DMS79 (cell line): ENCODE measurements around the gene EGFL8.
A peak's percentile ranks its signal among the peaks of the same experiment; 100 is the strongest.

Experiments used
- DNase-seq: peaks from one replicate; lab custom pipeline; 2025; lab: John Stamatoyannopoulos, UW

Gene EGFL8

DNA sequence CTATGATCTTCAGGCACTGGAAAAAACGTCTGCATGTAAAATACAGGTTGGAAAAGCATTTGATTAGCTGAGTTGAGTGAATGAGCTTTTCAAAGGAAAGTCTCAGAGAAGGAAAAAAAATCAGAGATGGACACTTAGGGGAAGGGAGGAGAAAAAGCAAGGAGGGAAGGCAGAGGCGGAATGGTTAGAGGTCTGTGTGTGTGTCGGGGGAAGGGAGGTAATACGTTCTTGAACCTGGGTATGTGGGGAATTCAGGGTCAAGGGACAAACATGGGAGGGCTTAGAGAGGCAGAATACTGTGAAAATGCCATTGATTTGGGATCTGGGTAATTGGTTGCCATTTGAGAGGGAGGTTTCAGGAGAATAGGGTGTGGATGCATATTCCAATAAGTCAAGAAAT is 17.7 kb upstream of the EGFL8 start:
- no peak for DNase-seq

DNA sequence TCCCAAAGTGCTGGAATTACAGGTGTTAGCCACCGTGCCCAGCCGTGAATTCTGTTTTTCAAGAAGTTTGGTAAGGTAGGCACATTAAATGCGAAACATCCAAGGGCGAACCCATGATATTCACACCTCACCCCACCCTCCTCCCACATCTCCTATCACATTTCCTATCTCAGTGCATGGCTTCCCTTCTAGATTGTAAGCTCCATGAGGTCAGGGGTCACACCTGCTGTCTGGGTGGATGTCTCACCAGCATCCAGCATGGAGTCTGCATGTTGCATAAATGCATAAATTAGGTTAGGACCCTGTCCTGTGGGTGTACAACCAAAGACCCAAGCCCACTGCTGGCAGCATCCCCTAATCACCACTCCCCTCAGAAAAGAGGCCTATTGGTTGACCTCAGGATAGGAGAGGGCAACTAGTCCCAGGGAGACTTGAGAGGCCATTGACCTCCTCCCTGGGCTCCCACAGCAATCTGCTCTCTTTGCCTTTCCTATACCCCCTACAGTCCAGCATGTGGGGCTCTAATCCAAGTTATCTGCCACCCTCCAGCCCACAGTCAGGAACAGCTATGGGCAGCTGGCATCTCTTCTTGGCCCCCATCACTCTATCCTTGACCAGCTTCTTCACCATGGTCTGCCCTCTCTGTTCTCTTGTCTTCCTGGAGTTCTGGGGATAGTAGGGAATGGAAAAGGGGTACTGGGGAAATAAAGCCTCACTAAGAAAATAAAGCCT is 16.8 kb upstream of the EGFL8 start:
- no peak for DNase-seq

DNA sequence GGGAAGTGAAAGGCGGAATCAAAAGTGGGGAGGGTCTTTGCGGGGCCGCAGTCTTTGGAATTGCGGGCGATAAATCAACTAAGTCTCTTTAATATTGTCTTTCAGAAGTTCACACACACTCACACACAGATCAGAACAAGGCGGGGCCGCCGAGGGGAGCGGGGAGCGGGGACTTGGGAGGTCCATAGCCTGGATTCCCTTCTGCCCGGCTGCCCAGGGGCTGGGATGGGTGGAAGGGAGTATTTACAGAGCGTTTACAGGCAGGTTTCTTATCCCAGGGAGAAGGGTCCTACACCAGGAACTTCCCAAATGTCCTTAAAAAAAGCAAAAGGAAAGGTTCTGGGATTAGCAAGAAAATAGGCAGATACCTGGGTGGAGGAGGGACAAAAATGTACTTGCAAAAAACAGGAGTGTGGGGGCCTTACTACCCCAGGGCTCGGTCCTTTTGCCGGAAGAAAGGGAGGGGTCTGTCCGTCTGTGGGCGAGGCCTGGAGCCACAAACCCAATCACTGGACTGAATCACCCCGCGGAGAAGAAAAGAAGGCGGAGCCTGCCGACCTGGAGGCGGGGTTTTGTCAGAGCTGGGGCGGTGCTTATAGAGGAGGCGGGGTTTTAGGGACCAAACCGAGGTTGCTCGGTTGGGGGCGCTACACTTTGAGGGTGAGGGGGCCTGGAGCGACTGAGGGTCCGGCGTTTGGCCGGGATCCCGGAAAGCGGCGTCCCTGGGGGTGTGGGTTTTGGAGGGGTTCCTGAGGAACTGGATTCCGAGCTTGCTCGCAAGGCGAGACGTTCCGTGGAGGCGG is 15.9 kb upstream of the EGFL8 start:
- no peak for DNase-seq

DNA sequence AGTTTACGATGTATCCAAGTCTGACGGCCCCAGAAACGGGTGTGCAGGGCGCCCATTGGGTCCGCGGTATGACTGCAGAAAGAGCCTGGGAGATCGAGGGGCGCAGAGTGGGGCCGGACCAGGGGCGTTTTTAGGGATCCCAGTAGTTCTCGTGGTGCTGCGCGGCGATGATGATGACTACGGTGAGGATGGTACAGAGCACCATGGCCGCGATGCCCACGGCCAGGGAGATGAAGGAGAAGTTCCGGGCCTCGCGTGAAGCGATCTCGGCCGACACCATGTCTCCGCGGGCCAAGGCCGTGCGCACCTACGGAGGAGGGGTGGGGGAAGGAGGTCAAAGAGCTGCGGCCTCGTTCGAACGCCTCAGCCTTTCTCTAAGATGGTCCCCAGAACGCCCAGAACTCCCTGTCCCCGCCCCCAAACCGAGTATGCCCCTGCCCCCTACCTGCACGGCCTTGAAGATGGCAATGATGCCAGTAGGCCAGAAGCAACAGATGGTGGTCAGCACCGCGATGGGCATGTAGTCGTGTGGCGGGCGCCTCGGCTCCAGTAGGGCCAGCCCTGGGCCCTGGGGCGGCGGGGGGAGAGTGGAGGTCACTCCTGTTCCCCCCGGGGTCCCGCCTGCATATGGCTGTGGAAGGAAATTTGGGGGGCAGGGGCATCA is 15.2 kb upstream of the EGFL8 start:
- no peak for DNase-seq

DNA sequence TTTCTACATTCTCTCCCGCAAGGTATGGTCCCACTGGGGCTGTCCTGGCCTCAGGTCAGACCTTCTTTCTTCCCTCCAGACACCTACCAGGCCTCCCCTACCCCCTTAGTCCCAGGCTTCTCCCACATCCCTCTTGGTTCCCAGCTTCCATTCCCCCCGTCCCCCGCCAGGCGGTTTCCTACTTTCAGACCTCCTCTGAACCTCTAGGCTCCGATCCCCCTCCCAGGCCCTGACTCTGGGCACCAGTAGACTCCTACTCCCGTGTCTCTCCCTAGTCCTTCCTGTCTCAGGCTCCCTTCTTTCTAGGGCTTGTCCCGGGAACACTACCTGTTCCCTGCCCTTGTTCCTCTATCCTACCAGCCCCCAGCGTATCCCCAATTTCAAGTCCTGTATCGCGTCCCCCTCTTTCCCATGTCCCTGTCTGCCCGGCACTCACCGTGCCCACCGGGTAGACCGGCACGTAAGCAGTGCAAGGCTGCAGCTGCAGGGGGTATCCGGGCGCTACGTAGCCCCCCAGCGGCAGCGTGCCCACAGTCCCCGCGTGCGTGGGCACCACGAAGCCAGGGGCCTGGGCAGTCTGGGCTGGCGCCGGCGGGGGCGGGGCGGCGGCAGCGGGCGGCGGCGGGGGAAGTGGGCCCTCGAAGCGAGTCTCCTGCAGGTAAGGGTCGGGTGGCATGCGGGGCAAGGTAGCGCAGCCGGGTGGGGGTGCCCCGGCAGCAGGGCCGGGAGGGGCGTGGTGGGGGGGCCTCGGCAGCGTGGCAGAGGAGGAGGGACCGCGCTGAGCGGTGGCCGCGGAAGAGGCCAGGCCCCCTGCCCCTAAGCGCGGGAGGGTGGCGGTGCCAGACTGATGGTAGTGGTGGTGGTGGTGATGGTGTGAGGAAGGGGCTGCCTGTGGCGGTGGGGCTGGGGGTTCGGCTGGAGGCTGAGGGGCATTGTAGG is 14.2 kb upstream of the EGFL8 start:
- DNase-seq, result no peak

DNA sequence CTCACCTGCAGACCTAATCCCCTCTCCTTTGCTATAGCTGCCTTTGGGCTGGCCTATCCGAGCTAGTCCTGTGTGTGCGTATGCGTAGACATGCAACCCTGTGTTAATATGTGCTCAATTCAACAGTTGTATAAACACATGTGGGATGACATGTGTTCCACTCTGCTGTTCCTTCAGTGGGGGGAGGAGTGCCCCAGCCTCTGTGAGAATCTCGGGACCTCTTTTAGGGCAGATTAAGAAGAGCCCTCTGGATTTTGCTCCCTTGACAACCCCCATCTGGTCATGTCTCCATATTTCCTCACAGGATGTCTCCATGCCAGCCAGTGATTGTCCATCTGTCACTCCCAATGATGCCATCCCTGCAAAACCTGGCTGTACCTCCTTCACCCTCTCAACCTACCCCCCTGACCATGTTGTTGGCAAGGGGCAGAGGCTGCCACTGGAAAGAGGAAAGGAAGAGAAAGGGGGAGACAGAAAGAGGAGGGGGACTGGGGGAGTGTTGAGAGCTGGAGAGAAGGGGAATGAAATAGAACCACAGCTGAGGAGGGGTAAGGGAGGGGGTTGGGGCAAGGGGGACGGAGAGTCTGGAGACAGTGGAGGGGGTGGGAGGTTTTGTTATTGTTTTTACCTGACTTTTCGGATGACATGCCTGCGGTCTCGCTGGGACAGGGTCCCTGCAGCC is 13.1 kb upstream of the EGFL8 start:
- no peak for DNase-seq

DNA sequence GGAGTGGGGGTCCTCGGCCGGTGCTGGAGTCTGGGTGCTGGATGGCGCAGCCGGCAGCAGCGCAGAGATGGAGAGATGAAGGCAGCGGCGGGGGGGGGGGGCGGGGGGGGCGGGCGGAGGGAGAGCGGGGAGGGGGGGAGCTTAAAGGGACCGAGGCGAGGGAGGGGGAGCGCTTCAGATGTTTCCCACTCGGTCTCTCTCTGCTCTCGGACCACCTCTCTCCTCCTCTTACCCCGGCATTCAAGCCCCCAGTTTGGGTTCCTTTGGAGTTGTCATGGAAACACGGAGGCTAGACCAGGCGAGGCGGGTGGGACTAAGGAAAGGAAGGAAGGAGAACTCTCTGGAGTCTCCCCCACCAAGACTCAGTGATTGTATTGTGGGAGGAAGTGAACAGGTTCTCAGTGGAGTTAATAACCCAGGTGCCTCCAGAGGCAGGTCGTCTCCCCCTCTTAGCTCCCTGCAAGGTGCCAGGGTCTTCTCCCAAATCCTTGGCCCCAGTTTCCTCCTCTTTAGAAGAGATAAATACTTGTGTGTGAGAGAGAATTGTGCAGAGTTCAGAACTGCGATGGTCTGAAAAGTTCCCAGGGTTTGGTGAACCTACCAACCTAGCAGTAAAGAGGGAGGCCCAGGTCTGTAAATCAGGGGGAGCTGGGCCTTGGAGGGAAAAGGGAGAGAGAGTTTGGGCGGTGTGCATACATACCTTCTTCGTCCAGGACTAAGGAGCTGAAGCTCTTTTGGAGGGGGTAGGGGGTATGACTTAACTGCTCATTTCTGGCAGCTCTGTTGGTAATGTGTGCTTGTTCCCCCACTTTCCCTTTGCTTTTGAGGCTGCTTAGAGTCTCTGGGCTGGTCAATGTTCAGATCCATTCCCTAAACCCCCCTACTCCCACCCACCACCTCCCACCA is 12.3 kb upstream of the EGFL8 start, which contains the start of gene PRRT1:
TSS of gene PRRT1 (minus strand) at position 77 of the 906 bp plus-strand sequence. CDS start 112 bp downstream, outside the sequence.
- no peak for DNase-seq

DNA sequence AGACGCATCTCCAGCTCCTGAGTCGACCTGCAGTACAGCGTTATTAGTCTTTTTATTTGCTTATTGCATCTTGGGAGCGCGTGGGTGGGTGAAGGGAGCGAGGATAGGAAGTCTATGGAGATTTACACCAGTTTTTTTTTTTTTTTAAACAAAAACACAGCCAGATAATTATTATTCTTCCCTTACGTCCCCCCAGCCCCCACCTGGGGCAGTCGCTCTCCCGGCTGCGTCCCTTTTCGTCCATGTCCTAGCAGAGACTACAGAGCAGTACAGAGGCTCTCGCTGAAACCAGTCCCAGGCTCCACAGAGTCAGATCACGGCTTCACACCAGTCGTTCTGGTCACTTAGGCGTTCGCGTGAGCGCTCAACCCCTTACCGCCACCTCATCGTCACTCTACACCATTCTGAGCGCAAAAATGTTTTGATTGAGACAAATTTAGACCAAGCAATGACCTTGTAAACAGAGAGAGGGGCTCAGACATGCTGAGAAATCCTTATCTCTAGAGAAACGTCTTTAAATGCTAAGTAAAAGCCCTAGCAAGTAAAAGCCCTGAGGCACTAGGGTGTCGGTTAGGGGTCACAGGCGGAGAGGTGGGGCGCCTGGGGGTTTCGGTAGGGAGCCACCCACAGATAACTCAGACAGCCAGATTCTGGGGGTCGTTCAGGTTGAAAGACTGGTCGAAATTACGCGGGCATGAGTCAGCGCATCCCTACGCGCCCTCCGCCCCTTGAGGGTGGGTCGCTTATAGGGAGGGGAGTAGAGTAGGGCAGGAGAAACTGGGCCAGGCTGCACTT is 11.4 kb upstream of the EGFL8 start:
- DNase-seq, result peak; percentile 21

DNA sequence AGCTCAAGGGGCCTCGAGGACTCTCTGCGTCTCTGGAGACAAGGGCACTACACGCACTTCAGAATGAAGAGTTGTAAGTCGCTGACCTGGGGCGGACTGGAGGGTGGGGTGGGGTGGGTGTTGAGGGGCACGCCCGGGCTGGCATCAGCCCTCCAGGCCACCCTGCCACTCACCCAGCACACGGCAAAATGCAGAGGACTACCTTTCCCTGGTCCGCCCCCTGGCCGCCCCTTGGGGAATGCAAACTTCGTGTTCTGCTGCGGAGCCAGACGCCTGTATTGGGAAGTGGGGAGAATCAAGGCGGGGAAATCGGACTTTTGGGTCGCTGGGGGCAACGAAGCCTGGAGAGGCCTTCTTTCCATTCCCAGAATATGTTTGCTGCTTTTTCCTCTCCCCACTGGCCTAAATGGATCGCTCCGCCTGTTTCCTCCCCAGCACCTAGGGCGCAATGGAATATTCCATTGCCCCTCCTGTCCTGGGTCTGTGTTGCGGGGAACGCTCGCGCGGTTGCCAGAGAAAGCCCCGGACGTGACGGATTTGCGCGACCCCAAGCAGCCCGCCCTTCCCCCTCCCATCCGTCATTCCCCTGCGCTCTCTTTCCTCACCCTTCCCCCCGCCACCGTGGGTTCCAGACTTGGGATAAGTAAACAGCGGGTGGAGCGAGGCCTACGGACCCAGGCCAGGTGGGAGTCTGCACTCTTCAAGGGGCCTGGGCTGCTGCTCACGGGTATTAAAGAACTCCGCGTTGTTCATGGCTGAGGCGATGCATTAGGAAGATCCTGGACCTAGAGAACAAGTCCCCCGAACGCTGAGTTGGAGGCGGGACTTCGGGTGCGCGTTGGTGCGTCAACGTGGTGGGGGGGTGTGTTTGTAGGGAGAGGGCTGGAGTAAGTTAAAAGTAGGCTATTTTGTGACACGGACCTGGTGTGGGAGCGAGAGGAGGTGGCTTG is 10.6 kb upstream of the EGFL8 start, which contains the start of gene PPT2:
TSS of gene PPT2 (plus strand) at position 578 of the 950 bp plus-strand sequence. CDS start 454 bp downstream, outside the sequence.
- DNase-seq, result peak; percentile 85

DNA sequence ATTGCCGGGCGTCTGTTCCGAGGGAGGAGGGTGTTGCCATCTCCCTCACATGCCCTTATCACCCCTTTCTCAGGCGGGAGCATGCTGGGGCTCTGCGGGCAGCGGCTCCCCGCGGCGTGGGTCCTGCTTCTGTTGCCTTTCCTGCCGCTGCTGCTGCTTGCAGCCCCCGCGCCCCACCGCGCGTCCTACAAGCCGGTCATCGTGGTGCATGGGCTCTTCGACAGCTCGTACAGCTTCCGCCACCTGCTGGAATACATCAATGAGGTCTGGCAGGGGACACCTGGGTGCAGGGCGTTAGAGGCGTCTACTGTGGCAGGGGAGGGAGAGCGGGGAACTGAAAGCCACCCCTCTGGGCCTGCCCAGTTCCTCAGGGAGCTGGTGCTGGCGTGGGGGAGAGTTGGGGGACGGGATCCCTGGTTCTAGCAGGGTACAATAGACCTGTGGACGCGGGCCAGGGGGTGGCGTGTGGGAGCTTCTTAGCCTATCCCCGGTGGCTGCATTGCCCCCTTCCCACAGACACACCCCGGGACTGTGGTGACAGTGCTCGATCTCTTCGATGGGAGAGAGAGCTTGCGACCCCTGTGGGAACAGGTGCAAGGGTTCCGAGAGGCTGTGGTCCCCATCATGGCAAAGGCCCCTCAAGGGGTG is 9.8 kb upstream of the EGFL8 start:
- peak; percentile 47 for DNase-seq

DNA sequence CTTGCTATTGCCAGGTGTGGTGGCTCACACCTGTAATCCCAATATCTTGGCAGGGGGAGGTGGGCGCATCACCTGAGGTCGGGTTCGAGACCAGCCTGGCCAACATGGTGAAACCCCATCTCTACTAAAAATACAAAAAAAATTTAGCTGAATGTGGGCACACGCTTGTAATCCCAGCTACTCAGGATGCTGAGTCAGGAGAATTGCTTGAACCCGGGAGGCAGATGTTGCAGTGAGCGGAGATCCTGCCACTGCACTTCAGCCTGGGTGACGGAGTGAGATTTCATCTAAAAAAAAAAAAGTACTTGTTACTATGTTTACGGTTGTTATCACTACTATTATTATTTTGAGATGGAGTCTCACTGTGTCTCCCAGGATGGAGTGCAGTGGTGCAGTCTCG is 7.5 kb upstream of the EGFL8 start:
- no peak for DNase-seq

DNA sequence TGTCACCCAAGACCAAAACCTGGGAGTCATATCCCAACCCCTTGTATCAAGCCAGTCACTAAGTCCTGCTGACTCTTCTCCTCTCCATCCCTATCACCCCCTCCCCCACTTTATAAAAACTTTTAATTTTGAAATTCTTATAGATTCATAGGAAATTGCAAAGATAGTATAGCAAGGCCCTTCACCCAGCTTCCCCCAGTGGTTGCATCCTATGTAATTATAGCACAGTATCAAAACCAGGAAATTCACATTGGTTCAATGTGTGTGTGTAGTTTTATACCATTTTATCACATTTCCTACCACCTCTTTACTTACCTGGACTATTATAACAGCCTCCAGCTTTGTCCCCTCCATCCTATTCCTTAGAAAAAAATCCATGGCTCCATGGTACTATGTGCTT is 6.3 kb upstream of the EGFL8 start:
- no peak for DNase-seq

DNA sequence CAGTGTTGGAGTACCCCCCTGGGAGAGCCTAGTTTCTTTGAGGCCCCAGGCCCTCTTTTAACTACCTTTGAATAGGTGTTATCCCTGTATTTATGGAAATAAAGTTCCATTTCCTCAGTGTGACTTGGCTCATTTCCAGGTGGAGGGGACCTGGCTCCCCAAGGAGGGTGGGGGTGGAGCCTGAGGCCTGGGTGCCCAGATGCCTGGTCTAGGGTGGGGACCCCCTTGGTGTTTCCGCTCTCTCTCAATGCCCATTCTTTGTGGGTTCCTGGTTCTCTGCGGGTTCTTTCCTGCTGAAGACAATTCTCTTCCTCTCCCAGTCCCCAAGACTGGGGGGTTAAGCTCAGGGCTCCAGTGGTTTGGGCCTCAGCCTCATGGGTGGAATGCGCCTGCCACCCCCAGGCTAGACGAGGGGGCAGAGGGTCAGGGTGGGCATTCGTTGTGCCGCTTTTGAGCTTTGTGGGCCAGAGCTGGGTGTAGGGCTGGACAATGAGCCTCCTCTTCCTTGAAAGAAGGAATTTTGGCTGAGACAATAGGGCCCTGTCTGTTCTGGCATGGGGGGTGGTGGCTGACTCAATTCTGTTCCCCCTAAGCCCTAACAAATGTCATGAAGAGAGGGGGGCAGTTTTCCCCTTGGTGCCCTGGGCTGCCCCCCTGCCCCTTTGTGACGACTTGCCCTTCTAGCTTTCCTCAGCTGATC is 686 bp upstream of the EGFL8 start:
- DNase-seq, result no peak

DNA sequence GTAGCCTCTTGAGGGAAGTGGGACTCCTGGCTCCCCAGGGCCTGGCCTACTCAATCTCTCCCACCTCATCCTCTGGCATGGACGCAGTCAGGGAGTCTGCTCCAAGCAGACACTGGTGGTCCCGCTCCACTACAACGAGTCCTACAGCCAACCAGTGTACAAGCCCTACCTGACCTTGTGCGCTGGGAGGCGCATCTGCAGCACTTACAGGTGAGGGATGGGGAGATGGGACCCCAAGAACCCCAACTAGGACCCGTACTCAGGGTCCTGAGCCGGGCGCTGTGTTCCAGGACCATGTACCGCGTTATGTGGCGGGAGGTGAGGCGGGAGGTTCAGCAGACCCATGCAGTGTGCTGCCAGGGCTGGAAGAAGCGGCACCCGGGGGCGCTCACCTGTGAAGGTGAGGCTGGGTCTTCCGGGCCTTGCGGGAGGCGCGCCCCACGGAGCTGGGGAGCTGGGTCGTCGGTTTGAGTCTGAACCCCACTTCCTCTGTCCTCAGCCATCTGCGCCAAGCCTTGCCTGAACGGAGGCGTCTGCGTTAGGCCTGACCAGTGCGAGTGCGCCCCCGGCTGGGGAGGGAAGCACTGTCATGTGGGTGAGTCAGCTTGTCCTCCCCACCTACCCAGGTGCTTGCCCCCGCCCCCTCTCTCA is 2.1 kb downstream of the EGFL8 start:
- no peak for DNase-seq

DNA sequence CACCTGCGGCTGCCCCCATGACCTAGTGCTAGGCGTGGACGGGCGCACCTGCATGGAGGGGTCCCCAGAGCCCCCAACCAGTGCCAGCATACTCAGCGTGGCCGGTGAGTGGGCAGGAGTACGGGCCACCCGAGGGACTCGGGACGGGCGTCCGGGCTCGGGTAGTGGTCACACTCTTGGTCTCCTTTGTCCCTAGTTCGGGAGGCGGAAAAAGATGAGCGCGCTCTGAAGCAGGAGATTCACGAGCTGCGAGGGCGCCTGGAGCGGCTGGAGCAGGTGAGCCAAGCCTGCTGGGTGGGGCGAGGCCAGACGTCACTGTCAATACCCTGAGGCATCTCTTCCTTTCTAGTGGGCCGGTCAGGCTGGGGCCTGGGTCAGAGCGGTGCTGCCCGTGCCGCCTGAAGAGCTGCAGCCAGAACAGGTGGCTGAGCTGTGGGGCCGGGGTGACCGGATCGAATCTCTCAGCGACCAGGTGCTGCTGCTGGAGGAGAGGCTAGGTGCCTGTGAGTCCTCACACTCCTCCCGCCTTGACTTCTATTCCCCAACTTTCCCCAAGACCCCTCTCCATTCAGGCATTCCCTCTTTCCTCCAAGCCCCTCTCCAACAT is 2.9 kb downstream of the EGFL8 start:
- DNase-seq, result no peak

DNA sequence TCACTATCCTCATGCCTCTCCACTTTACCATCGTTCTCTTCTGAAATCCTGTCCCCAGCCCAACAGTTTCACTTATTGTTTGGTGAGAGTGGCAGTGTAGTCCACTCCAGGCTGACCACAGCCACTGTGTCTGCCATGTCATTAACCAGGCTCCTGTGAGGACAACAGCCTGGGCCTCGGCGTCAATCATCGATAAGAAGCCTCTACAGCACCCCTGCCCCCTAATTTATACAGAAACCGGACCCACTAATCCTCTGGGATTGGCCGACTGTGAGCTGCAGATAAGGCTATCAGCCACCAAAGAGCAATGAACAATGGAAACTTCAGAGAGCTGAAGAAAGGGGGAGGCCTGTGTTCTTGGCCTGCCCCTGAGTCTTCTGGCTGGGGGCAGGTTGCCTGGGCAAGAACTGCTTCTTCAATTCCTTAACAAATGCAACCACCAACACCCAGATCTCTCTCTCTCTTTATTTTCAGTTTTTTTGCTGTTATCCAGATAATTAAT is 3.4 kb downstream of the EGFL8 start:
- DNase-seq, result no peak
